ENCODE measurements around the gene OPA3. TPM values are rescaled to one million over a fixed set of nuclear protein-coding genes. Genes with fewer than 3 reads are reported as not detected.

OPA3 gene
- total and polyA plus RNA-seq, 10 of the 15 experiments (the other 5 are each of a cell fraction or from before 2014, with no cell fraction given), result 2.2 to 24.3 (median 13.3) TPM

DNA sequence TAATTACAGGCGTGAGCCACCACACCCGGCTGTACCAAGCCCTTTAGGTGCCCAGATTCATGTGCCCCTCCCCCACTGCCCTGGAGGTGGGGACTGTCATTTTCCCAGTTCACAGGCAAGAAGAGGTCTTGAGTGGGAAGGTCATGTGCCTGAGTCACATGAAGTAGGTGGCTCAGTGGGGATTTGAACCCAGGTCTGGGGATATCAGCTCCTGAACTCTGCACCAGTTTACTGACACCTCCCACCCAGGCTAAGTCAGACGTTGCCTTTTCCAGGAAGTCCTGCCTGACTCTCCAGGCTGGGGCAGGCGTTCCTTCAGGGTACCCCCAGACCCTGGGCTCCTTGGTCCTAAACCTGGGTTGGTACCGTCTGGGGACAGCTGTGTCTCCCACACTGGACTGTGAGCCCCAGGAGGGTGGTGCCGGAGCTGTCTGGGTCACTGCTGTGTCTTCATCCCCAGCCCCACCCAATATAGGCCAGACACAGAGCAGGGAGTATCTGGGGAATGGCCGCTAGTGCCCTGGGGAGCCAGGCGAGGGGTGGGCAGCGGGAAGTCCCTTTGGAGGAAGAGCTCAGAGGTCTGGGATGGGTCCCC, 68.7 kb downstream of the OPA3 start:
- H3K36me3 ChIP-seq (ENCODE audit: control insufficient read depth in 2 of 2, insufficient read depth in 2 of 2, low read length in 1 of 2), result peaks cover 11 to 26% of the 10 kb centered on the region in 2 experiments
- no peak overlapping the region for H3K4me3 ChIP-seq
- 0 out of 2 replicates have a peak overlapping the region, but pooled peaks have one; percentile 19 for H3K4me2 ChIP-seq (ENCODE audit: control insufficient read depth, insufficient read depth)
- ChIA-PET RAD21 (ENCODE audit: unreplicated experiment) (interaction anchor here (0.6 to 2.5 kb wide), 7 partner anchors 10 to 176 kb away, joined by 3 to 16 read pairs (median 3); partner anchors contain the start of genes EML2, QPCTL and SNRPD2), SMC1A (ENCODE audit: uncharacterized antibody, unreplicated experiment) (interaction anchor here (0.9 to 2.9 kb wide), 4 partner anchors 10 to 126 kb away, joined by 3 to 8 read pairs (median 4); partner anchors contain the start of gene PPM1N), POLR2A (interaction anchor here (0.6 to 2.0 kb wide), 9 partner anchors 10 to 125 kb away, joined by 3 to 6 read pairs (median 3); no protein-coding TSS in a partner anchor), CTCF (interaction anchor here (0.7 to 2.6 kb wide), 12 partner anchors 11 to 128 kb away, joined by 3 to 18 read pairs (median 4); no protein-coding TSS in a partner anchor)
- peak; percentile 7 for ATAC-seq
- intact Hi-C loops (cut with micrococcal nuclease; ENCODE audit: unreplicated experiment), result no loop called here
- H3K9me3 ChIP-seq (replicated peaks; ENCODE audit: control insufficient read depth, insufficient read depth, low read length), result no peaks in the 10 kb centered on the region
- H3K79me2 ChIP-seq (ENCODE audit: control insufficient read depth, insufficient read depth, low read length), result peaks cover 57% of the 10 kb centered on the region
- H3K4me1 ChIP-seq (ENCODE audit: control insufficient read depth, insufficient read depth, low read length), result peaks cover 39% of the 10 kb centered on the region
- H3K27me3 ChIP-seq (replicated peaks in 1 of 2; ENCODE audit: control insufficient read depth in 2 of 2, insufficient read depth in 2 of 2, low read length in 1 of 2), result no peaks in the 10 kb centered on the region
- in situ Hi-C loops (cut with MboI), result no loop called here
- no peak for DNase-seq (ENCODE audit: low read depth, low spot score)
- H3K9ac ChIP-seq (ENCODE audit: control insufficient read depth, insufficient read depth, low read length), result no peak overlapping the region
- TF ChIP-seq RAD51 (IDR thresholded peaks at IDR 0.05), result 0 out of 2 replicates have a peak, but pooled peaks have one; percentile 55
- TF ChIP-seq ZZZ3 (IDR thresholded peaks at IDR 0.05; ENCODE audit: control insufficient read depth, insufficient read length, low read depth), result no peak
- FAIRE-seq, result no peak
- H3K27ac ChIP-seq (ENCODE audit: control insufficient read depth, insufficient read depth), result peak overlapping the region; percentile 75
- no TSS peak for BruUV-seq (replicated peaks)
- no peaks in the 10 kb centered on the region for H4K20me1 ChIP-seq (ENCODE audit: control insufficient read depth, insufficient read depth)
- WGBS (ENCODE audit: insufficient coverage, insufficient replicate concordance, low lambda C conversion rate, missing lambda C conversion rate), result 25% methylated on average over 9 of the region's 9 CpGs
- no peak overlapping the region for H2AFZ ChIP-seq (ENCODE audit: control insufficient read depth, low read depth, low read length)

- no peaks in the 10 kb centered on the region for H4K20me1 ChIP-seq (ENCODE audit: control insufficient read depth, insufficient read depth)
- peaks cover 65% of the 10 kb centered on the region for H3K79me2 ChIP-seq (ENCODE audit: control insufficient read depth, insufficient read depth, low read length)
- peaks cover 39% of the 10 kb centered on the region for H3K4me1 ChIP-seq (ENCODE audit: control insufficient read depth, insufficient read depth, low read length)
- H3K4me3 ChIP-seq, result peak overlapping the region; percentile 32; the same call in 1 of the 2 replicates
- no peaks in the 10 kb centered on the region for H3K9me3 ChIP-seq (replicated peaks; ENCODE audit: control insufficient read depth, insufficient read depth, low read length)
- no TSS peak for BruUV-seq (replicated peaks)
- peak overlapping the region; percentile 84 for H3K4me2 ChIP-seq (ENCODE audit: control insufficient read depth, insufficient read depth)
- in situ Hi-C loops (cut with MboI) (no loop called here), intact Hi-C loops (cut with micrococcal nuclease; ENCODE audit: unreplicated experiment) (no loop called here)
- DNase-seq (ENCODE audit: low read depth, low spot score), result peak; percentile 57
- peak; percentile 81 for FAIRE-seq
- no peaks in the 10 kb centered on the region for H3K27me3 ChIP-seq (replicated peaks in 1 of 2; ENCODE audit: control insufficient read depth in 2 of 2, insufficient read depth in 2 of 2, low read length in 1 of 2)
- peak overlapping the region; percentile 25; the same call in 1 of the 2 replicates for H3K9ac ChIP-seq (ENCODE audit: control insufficient read depth, insufficient read depth, low read length)
- ChIA-PET SMC1A (ENCODE audit: uncharacterized antibody, unreplicated experiment) (interaction anchor here (0.6 to 2.9 kb wide), 6 partner anchors 10 to 127 kb away, joined by 3 to 8 read pairs (median 4); partner anchors contain the start of genes PPM1N and PPP1R13L), POLR2A (interaction anchor here (0.5 to 2.0 kb wide), 8 partner anchors 10 to 278 kb away, joined by 3 to 6 read pairs (median 3); partner anchors contain the start of genes DMWD, PPM1N and RTN2), RAD21 (ENCODE audit: unreplicated experiment) (interaction anchor here (0.9 to 2.5 kb wide), 6 partner anchors 10 to 177 kb away, joined by 3 to 16 read pairs (median 5); partner anchors contain the start of genes EML2, QPCTL and SNRPD2), CTCF (interaction anchor here (0.7 to 2.6 kb wide), 12 partner anchors 10 to 128 kb away, joined by 3 to 18 read pairs (median 4); no protein-coding TSS in a partner anchor)
- no peak overlapping the region for H2AFZ ChIP-seq (ENCODE audit: control insufficient read depth, low read depth, low read length)
- peak; percentile 69 for ATAC-seq
- H3K27ac ChIP-seq (ENCODE audit: control insufficient read depth, insufficient read depth), result peak overlapping the region; percentile 75
- WGBS (ENCODE audit: insufficient coverage, insufficient replicate concordance, low lambda C conversion rate, missing lambda C conversion rate), result 15% methylated on average over 10 of the region's 10 CpGs
- peaks cover 7 to 21% of the 10 kb centered on the region in 2 experiments for H3K36me3 ChIP-seq (ENCODE audit: control insufficient read depth in 2 of 2, insufficient read depth in 2 of 2, low read length in 1 of 2)
- TF ChIP-seq ZNF207 (IDR thresholded peaks at IDR 0.05; ENCODE audit: borderline replicate concordance) (no peak), EGR1 (IDR thresholded peaks at IDR 0.05; ENCODE audit: borderline replicate concordance in 1 of 2, low read depth in 2 of 2, low read length in 2 of 2) (peak in 1 of 2 experiments; percentile 74; a peak in 2 of 3 replicates), IRF4 (IDR thresholded peaks at IDR 0.05; ENCODE audit: low read depth, low read length) (no peak), HDAC2 (IDR thresholded peaks at IDR 0.05) (no peak), CEBPB (IDR thresholded peaks at IDR 0.05; ENCODE audit: borderline replicate concordance in 1 of 2, low read depth in 2 of 2, low read length in 2 of 2) (no peak), SMAD5 (IDR thresholded peaks at IDR 0.05; ENCODE audit: low read depth) (no peak), E2F4 (IDR thresholded peaks at IDR 0.05; ENCODE audit: low read depth, low read length) (no peak), KLF5 (IDR thresholded peaks at IDR 0.05; ENCODE audit: partially characterized antibody) (no peak), PML (IDR thresholded peaks at IDR 0.05; ENCODE audit: low read length) (no peak; the same call in 1 of the 2 replicates)
- TF ChIP-seq, protein P1, sequence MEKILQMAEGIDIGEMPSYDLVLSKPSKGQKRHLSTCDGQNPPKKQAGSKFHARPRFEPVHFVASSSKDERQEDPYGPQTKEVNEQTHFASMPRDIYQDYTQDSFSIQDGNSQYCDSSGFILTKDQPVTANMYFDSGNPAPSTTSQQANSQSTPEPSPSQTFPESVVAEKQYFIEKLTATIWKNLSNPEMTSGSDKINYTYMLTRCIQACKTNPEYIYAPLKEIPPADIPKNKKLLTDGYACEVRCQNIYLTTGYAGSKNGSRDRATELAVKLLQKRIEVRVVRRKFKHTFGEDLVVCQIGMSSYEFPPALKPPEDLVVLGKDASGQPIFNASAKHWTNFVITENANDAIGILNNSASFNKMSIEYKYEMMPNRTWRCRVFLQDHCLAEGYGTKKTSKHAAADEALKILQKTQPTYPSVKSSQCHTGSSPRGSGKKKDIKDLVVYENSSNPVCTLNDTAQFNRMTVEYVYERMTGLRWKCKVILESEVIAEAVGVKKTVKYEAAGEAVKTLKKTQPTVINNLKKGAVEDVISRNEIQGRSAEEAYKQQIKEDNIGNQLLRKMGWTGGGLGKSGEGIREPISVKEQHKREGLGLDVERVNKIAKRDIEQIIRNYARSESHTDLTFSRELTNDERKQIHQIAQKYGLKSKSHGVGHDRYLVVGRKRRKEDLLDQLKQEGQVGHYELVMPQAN (conservative IDR thresholded peaks at IDR 0.05), result no peak
These were observed 69.4 kb downstream of the OPA3 start for GRCh38 chr19:45515081-45515624.

Data from GM12878 (cell line).